Dedifferentiated amniotic fluid mesenchymal stem cell (primary cell): Measurements from ENCODE around the gene ZNF770.

Experiments
- DNase-seq: peaks from one replicate; pipeline ENCODE4 v3.0.0-alpha.2; 2016; ENCODE audit errors: extremely low spot score

Gene ZNF770, protein sequence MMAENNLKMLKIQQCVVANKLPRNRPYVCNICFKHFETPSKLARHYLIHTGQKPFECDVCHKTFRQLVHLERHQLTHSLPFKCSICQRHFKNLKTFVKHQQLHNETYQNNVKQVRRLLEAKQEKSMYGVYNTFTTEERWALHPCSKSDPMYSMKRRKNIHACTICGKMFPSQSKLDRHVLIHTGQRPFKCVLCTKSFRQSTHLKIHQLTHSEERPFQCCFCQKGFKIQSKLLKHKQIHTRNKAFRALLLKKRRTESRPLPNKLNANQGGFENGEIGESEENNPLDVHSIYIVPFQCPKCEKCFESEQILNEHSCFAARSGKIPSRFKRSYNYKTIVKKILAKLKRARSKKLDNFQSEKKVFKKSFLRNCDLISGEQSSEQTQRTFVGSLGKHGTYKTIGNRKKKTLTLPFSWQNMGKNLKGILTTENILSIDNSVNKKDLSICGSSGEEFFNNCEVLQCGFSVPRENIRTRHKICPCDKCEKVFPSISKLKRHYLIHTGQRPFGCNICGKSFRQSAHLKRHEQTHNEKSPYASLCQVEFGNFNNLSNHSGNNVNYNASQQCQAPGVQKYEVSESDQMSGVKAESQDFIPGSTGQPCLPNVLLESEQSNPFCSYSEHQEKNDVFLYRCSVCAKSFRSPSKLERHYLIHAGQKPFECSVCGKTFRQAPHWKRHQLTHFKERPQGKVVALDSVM

DNA sequence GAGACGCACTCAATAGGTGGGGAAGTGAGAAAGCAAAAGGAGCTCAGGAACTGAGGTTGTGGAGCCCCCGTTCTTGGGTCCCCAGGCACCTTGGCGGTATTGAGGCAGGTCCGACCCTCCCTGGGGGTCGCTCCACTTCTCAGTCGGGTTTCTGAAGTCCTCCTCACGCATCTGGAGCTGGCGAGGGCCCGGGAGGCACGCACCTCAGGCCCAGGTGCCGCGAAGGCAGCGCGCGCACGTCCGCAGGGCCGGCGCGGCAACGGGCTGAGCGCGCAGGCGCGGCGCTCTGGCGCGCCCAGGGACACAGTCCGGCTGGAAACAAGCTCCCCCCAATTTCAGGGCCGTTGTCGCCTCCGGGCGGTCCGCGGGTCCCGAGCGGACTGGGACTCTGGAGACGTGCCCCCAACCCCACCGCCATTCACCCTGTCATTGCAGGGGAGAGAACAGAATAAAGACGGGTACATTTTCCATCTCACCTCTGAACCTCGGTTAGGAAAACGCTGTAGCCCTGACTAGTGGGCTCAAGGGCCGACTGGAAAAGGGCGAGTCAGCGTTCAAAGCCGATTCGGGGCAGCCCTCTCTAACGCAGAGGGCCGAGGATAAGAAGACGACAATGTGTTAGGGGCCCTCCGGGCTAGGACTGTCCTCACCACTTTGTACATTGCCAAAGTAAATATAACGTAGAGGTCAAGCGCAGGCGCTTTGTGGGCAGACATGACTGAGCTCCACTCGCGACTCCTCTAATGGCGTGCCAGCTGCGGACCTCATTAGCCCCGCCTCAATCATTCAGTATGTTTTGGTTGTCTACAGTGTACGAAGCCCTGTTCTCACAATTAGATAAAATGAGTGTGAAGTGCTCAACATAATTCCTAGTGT is at the start of gene ZNF770:
Gene ZNF770 (minus strand): TSS at position 261 of the 876 bp plus-strand sequence. CDS start 4,853 bp downstream, outside the sequence.
- DNase-seq = peak; percentile 63

DNA sequence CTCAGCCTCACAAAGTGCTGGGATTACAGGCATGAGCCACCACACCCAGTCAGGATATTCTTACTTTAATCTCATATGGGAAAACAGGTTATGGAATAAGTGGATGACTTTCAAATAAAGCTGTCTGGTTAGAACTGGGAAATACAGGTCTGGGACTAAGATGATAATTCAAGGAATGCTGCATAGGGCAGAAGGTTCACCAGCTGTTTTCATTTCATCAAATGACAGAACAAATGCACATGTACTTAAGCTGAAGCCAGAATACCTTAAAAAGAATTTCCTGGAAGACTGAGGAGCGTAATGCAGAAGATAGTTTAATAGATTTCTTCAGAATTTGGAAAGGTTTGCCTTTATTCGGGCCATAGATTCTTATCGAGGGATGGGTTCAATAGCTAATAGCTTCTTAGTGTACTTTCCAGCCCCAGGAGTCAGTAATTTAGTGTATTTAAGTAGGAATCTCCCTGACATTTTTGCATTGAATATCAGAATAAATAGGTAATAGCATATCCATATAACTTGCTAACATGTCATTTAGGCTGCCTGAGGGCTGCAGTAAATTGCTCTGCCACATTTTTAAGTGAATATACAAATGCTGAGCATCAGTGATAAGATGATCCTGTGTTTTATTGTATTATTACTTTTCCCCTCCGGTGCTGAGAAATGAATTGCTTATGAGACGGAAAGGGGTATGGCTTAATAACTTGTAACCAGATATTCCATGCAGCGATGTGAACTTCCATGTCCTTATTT is 40.3 kb upstream of the ZNF770 start:
- DNase-seq = no peak

DNA sequence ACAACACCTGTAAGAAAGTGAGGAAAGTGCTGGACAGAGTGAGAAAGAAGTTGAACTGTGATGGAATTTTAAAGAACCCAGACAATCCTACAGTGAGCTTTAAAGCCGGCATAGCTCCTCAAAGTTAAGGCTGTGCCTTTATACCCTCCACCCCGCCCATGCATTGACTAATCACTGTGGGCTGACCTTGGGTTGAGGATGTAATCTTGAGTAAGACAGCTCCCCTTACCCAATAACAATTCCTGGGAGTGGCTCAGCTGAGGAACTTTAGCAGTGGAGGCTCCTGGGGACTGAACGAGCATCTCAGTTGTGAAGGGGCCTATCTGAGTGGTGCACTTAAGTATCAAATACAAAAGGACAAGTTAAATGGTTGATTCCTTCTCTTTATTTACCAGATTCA is 35.7 kb upstream of the ZNF770 start:
- no peak for DNase-seq

DNA sequence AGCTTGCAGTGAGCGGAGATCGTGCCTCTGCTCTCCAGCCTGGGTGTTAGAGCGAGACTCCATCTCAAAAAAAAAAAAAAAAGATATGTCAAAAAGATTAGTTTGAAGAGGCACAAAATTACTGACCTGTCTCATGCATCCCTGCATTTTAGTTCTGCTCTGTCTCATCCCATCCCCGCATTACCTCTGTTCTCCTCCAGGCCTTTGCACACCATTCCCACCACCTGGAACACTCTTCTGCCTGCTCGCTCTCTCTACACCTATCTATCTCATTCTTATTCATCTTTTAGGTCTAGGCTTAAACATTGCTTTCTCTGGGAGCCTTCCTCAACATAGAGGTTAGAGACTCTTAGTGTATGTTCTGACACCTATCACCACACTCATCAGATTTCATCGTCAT is 32.9 kb upstream of the ZNF770 start:
- DNase-seq = no peak

DNA sequence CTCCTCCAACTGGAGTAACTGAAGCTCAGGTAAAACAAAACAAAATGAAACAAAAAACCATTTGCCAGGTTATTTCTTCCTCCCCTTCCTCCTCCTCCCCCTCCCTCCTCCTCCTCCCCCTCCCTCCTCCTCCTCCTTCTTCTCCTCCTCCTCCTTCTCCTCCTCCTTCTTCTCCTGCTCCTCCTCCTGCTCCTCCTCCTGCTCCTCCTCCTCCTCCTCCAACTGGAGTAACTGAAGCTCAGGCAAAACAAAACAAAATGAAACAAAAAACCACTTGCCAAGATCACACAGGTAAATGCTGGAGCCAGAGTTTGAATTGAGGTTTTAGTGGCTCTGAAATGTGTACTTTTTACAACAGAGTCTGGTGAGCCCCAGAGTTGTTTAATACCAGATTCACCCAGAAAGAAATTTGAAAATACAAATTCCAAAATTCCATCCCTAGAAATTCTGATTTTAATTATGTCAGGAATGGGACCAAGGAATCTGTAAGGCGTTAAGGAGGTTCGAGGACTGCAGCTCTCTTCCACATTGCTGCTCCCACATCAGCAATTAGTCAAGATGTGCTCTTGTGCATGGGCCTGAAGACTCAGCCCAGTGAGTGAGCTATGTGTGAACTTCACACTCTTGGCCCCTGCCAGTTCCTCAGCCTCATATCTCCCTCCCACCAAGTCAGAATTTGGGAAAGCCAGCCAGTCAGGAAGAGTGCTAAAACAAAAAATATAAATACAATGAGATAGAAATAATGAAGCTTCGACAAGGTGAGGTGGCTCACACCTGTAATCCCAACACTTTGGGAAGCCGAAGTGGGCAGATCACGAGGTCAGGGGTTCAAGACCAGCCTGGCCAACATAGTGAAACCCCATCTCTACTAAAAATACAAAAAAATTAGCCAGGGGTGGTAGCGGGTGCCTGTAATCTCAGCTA is 31.6 kb upstream of the ZNF770 start:
- DNase-seq = no peak

DNA sequence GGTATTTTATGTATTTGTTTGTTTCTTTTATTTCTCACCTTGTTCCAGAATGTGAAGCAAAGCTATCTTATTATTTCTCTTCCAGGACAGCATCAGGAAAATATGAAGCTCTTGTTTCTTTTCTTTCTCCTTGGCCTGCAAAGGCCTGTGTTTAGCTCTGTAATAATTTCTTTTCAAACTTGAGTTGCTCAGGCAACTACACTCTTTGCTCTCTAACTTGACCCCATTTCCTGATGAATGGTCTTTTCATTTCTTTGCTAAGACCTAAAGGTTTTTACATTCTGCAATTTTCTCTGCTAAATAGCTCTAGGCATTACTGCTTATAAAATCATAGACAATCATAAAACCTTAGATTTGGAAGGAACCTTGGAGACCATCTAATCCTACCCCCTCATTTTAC is 26.2 kb upstream of the ZNF770 start:
- DNase-seq = no peak

DNA sequence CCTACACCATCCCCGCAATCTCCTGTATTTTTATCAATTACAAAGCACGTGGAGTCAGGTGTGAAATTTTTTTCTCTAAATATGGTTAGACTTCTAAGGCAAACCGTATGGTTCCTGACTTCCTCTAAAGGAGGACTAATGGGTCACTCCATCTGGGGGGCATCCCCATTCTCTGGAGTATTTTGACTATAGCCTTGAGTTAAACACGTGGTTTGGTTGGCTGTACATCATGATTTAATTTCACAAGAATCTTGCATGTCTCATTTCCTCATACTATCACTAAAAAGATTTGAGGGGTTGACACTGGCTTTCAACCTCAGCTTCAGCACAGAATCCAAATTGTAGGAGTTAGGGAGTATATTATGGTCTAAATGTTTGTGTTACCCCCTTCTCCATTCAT is 25.3 kb upstream of the ZNF770 start:
- DNase-seq = no peak

DNA sequence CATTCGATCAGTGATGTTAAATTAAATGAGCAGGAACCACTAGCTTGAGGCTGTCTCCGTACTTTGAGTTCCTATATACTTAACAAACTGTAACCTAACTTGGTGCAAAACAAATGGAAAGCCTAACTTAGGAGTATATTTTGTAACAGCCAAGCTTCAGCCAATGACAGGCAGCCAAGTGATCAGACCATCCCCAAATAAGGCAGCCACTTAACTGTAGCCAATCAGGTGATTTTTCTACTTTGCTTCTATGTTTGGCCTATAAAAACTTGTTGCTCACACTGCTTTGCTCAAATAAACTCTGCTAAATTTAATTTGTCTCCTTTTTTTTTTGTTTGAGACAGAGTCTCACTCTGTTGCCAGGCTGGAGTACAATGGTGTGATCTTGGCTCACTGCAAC is 19.3 kb upstream of the ZNF770 start:
- DNase-seq = no peak

DNA sequence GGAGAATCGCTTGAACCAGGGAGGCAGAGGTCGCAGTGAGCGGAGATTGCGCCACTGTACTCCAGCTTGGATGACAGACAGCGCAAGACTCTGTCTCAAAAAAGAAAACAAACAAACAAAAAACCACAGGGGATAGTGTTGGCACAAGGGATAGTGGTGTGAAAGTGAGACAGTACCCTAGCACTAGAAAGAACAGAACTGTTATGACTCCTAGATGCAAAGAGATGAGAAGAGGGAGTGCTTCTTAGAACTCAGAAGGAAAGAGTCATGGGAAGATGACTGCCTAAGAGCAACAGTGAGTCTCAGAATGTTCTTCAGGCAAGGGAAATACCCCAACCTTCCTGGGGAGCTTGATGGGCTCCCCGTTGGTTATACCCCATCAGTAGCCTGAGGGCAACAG is 17.8 kb upstream of the ZNF770 start:
- DNase-seq = no peak

DNA sequence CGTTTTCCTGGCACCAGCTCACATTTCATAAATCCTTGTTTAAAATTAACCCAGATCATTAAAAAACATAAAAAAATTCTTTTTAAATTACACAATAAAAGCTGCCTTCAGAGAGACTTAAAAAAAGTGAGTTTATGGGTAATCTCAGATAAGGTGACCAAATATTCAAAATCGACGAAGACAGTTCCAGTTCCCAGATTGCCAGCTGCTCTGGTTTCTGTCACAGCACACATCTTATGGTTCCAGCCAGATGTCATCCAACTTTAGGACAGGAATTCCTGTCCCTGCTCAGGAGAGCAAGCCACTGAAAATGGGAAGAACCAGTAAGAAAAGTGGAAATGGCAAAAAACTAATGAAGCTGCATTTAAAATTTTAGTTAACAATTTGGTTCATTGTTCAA is 15.8 kb upstream of the ZNF770 start:
- no peak for DNase-seq

DNA sequence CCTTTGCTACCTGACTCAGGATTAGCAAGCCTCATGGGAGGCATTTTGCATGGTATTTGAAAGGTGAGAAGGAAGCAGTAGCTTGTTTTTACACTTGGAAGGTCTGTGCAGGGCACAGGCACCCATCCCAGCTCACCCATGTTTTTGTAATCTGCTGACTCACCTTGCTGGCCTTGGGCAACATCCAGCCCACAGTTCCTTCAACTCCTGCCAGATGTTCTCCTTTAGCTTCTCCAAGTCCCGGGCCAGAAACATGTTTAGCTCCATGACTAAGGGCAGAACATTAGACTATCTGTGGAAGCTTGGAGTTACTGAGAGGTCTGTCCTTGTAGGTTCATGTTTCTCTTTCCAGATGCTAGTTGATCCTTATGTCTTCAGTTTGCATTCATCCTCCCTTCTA is 12.4 kb upstream of the ZNF770 start:
- no peak for DNase-seq

DNA sequence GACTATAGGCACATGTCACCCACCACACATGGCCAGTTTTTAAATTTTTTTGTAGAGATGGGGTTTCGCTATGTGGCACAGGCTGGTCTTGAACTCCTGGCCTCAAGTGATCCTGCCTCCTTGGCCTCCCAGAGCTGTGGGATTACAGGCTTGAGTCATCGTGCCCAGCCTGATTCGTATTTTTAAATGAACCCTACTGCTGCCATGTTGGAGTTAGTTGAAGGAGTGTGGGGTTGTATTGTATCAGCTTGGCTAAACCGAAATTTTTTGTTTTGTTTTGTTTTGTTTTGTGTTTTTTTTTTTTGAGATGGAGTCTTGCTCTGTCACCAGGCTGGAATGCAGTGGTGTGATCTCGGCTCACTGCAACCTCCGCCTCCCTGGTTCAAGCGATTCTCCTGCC is 11.8 kb upstream of the ZNF770 start:
- no peak for DNase-seq

DNA sequence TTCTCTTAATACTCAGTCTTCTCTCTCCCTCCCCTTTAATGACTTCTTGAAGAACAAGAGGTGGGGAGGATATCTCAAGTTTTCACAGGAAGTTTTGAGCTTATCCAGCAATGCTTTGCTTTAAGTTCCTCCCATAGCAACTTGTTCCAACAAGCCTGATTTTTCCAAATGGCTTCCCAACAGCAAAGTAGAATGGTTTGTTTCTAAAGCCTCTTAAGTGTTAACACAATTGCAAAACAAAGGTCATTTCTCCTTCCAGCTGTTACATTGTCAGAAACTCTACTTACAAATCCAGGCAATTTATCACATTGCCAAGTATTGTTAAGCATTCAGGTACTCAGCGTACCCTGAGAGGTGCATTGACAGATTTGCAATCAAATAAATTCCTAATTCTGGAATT is 6.8 kb upstream of the ZNF770 start:
- peak; percentile 6 for DNase-seq

DNA sequence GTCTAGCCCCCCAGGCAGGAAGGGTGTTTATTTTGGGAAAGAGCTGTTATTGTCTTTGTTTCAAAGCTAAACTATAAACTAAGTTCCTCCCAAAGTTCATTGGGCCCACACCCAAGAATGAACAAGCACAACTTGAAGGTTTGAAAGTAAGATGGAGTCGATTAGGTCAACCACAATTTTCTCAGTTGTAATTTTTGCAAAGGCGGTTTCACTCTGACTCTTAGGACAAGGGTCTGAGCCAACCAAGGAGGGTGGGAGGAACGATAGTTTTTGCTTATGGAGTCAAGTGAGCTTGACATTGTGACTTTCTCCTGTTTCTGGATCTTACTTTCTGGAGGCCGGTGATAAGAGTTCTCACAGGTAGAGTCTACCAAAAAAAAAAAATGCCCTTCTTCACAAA is 5.8 kb upstream of the ZNF770 start:
- peak; percentile 3 for DNase-seq

DNA sequence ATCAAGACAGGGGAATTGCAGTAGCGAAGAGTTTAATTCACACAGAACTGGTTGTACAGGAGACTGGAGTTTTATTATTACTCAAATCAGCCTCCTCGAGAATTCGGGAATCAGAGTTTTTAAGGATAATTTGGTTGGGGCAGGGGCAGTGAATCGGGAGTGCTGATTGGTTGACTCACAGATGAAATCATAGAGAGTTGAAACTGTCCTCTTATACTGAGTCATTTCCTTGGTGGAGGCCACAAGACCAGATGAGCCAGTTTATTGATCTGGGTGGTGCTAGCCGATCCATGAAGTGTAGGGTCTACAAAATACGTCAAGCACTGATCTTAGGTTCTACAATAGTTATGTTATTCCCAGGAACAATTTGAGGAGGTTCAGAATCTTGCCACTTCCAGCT is 5.3 kb upstream of the ZNF770 start:
- DNase-seq = peak; percentile 7

DNA sequence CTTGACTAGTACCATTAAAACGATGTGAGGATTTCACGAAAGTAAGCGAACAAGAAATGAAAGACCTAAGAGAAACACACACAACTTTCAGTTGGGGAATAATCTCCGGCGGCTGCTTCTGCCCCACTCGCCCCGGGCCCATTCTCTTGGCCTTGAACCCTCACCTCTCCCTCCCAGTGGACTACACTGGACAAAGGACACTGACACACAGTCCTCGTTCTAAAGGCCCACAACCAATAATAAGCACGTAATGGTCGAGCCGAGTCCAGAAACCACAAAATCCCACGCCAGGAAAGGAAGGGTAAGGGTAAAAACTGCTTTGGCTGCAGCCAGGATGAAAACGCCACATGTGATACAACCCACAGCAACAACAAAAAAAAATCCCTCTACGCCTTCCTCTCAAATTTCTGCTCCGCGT is 469 bp downstream of the ZNF770 start:
- peak; percentile 35 for DNase-seq

DNA sequence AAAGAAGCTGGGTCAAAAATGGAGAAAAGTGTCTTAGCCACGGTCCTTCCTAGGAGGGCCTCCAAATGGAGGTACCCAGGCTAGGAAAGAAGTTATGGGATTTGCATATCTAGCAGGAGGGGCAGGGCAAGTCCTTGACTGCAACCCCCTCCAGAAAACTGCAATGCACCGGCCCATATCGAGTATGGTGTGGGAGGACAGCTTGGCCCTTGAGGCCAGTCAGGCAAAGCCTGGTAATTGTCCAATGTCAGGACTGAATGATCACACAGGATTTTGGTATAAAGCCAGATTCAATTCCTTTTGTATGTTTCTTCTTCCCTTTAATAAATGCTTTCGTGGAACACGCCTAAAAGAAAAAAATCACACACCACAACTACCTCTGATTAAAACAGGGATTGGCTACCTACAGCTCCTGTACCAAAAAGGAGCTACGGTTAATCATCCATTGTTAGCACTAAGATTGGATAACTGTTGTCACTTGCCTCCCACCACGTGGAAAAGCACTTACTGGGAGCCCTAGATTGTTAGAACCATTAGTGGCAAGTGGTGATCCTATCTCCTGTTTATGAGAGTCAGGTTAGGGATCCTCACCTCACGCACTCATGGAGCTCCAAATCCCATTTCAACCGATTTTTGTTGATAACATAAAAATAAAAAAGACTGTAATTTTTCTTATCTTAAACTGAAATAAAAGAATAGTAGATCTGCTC is 1.2 kb downstream of the ZNF770 start:
- DNase-seq = no peak

DNA sequence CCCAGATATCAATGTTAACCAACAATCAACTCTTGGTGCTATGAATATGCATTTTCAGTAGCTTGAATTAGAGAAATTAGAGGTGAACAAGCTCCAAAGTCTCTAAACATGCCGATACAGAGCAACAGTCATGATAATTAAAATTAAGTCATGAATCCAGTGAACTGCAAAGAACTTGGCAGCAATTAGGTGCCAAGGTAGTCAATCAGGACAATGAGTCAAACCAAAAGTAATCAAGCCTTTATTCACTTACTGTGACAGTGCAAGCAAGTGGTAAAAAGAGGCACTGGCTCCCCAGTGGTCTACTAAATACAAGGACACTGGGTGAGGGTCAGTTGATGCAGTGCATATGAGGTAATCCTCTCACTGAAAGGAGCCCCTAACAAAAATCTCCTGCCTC is 1.8 kb downstream of the ZNF770 start:
- DNase-seq = no peak

DNA sequence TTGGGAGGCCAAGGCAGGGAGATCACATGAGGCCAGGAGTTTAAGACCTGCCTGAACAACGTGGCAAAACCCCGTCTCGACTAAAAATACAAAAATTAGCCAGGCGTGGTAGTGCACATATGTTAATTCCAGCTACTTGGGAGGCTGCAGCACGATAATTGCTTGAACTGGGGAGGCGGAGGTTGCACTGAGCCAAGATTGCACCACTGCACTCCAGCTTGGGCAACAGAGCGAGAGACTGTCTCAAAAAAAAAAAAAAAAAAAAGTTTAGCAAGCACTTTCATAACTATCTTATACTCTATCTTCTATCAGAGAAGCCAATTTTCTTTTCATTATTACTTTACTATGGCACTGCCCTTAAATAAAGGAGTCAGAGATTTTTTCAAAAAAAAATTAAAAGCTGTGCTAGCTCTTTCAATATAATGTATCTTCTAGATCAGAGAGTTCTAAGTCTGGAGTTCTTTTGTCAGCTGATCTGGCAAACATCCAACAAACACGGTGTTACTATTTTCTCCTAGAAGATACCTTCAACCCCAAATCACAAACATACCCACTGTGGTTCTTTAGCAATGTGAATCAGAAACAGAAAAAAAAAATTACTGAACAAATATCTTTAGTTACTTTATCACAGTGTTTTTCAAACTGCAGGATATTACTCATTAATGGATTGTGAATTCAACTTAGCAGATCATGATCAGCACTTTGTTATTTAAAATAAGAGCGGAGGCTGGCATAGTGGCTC is 3.0 kb downstream of the ZNF770 start:
- no peak for DNase-seq
